T-cell (primary cell): ENCODE results near the gene CHRNA3. TPM values are rescaled to one million over a fixed set of nuclear protein-coding genes. Genes with fewer than 3 reads are reported as not detected.
"Not testable (repeated sequence)": the region's sequence is repeated elsewhere in the genome, so short reads cannot be mapped to it uniquely, and the experiment has no call there.

ENCODE experiments used
- ATAC-seq, 4 experiments: fragments of 200-7000 bp in 3 of 4; fragments of 150-1000 bp in 1 of 4; cut with Tn5 transposase; replicated peaks in 1 of 4; 1 replicate in 3 of 4; 2 replicates in 1 of 4; pipeline ENCODE4 v1.10.0; 2021; ENCODE audit warnings: moderate library complexity in 3 of 4, mild to moderate bottlenecking in 2 of 4, moderate number of reproducible peaks in 1 of 4
- CTCF ChIA-PET, 2 donors: fragments of 300-600 bp; sonication (Branson Sonifier 250); formaldehyde crosslinking; loops; one replicate each; lab custom pipeline; 2022; ENCODE audit warnings: antibody characterized with exemption in 2 of 2; lab: Charles Lee
- POLR2A ChIA-PET, 2 donors: fragments of 300-600 bp; sonication (Branson Sonifier 250); formaldehyde crosslinking; loops; one replicate each; lab custom pipeline; 2022; ENCODE audit warnings: antibody characterized with exemption in 2 of 2; lab: Charles Lee
- DNase-seq, 35 experiments: peaks; one replicate each; pipeline versions ENCODE4 v3.0.0 to v3.0.0-alpha.2; 2013 to 2023
- H3K27ac ChIP-seq: one replicate; pipeline ENCODE4 v1.5.1; 2013; ENCODE audit warnings: low read length
- H3K27me3 ChIP-seq, 2 experiments: replicated peaks in 1 of 2; 1 replicate in 1 of 2; 2 replicates in 1 of 2; pipeline versions ENCODE4 v1.6.1 to v1.7.0; 2013; ENCODE audit warnings: low read length in 1 of 2, mixed read lengths in 1 of 2; ENCODE audit not compliant: control insufficient read depth in 2 of 2, insufficient read depth in 2 of 2; ENCODE audit errors: extremely low read depth in 1 of 2
- H3K36me3 ChIP-seq, 2 donors: 1 replicate in 1 of 2; 2 replicates in 1 of 2; pipeline versions ENCODE4 v1.6.1 to v1.7.0; 2013; ENCODE audit warnings: low read length in 1 of 2; ENCODE audit not compliant: control insufficient read depth in 2 of 2, insufficient read depth in 1 of 2; ENCODE audit errors: extremely low read depth in 1 of 2
- H3K4me1 ChIP-seq, 2 experiments: 1 replicate in 1 of 2; 2 replicates in 1 of 2; pipeline versions ENCODE4 v1.6.1 to v1.7.0; 2013; ENCODE audit warnings: low read length in 2 of 2, mixed read lengths in 1 of 2; ENCODE audit not compliant: insufficient read depth in 2 of 2, control insufficient read depth in 1 of 2; ENCODE audit errors: extremely low read depth in 1 of 2
- H3K4me3 ChIP-seq, 2 donors: 1 replicate in 1 of 2; 2 replicates in 1 of 2; pipeline versions ENCODE4 v1.5.1 to v1.7.0; 2013; ENCODE audit warnings: mild to moderate bottlenecking in 2 of 2, low read length in 1 of 2, moderate library complexity in 1 of 2; ENCODE audit not compliant: control insufficient read depth in 1 of 2; ENCODE audit errors: extremely low read depth in 1 of 2
- H3K9me3 ChIP-seq: 2 replicates; pipeline ENCODE4 v1.7.0; 2013
- H3K27ac Mint-ChIP-seq, 2 donors: one replicate each; pipeline ENCODE4 v1.8.0; 2020 to 2021; ENCODE audit warnings: mild to moderate bottlenecking in 2 of 2, mixed read lengths in 2 of 2
- H3K27me3 Mint-ChIP-seq, 2 donors: one replicate each; pipeline ENCODE4 v1.8.0; 2021 to 2022; ENCODE audit warnings: mixed read lengths in 2 of 2
- H3K36me3 Mint-ChIP-seq: one replicate; pipeline ENCODE4 v1.8.0; 2021; ENCODE audit warnings: mixed read lengths
- H3K4me1 Mint-ChIP-seq, 3 donors: one replicate each; pipeline ENCODE4 v1.8.0; 2020 to 2022; ENCODE audit warnings: mixed read lengths in 3 of 3, mild to moderate bottlenecking in 1 of 3
- H3K4me3 Mint-ChIP-seq, 3 donors: one replicate each; pipeline ENCODE4 v1.8.0; 2020 to 2022; ENCODE audit warnings: mild to moderate bottlenecking in 3 of 3, mixed read lengths in 3 of 3, moderate library complexity in 3 of 3
- H3K9me3 Mint-ChIP-seq, 3 donors: one replicate each; pipeline ENCODE4 v1.8.0; 2020 to 2022; ENCODE audit warnings: mixed read lengths in 3 of 3
- WGBS: methylation state at CpG from one replicate; pipeline ENCODE4 v1.1.5; 2013; ENCODE audit warnings: missing lambda C conversion rate; ENCODE audit not compliant: insufficient coverage; 5-methylcytosine and 5-hydroxymethylcytosine counted together
- total RNA-seq, 35 experiments: library from RNA in 6 of 35; stranded (reverse) in 6 of 35; fragments of 120-200 nt in 1 of 35; gene quantifications; one replicate each; pipeline versions ENCODE4 v1.2.1 to v1.2.4 and lab custom pipeline; 2013 to 2026

The CHRNA3 gene
- total RNA-seq, 5 donors from 2014 or later (not counting 1 experiment from before 2014, with no cell fraction given) = not detected

GRCh38 chr15:78615151-78615589 is 5.6 kb downstream of the CHRNA3 start:
- H3K9me3 Mint-ChIP-seq = no peaks in the 10 kb centered on the region
- POLR2A ChIA-PET = no interaction called here
- no peaks in the 10 kb centered on the region for H3K36me3 ChIP-seq
- ATAC-seq = no peak
- no peak overlapping the region for H3K27ac ChIP-seq
- H3K9me3 ChIP-seq = no peaks in the 10 kb centered on the region
- CTCF ChIA-PET = interaction anchor here (0.7 to 1.1 kb wide), 3 partner anchors 11 to 95 kb away, joined by 3 to 8 read pairs (median 5); no protein-coding TSS in a partner anchor
- H3K4me1 Mint-ChIP-seq = peaks cover 0 to 5% (median 4%) of the 10 kb centered on the region in 3 donors
- WGBS = 100% methylated on average over 1 of the region's 3 CpGs
- peaks cover 14 to 18% of the 10 kb centered on the region in 2 donors for H3K27me3 Mint-ChIP-seq
- H3K27me3 ChIP-seq = peaks cover 3 to 22% of the 10 kb centered on the region in 2 experiments
- H3K4me3 Mint-ChIP-seq = no peak overlapping the region
- H3K27ac Mint-ChIP-seq = no peak overlapping the region
- no peak overlapping the region for H3K4me3 ChIP-seq
- no peaks in the 10 kb centered on the region for H3K36me3 Mint-ChIP-seq
- peaks cover 0 to 4% of the 10 kb centered on the region in 2 experiments for H3K4me1 ChIP-seq
- no peak for DNase-seq

GRCh38 chr15:78614021-78614420 is 6.8 kb downstream of the CHRNA3 start:
- no peak overlapping the region for H3K27ac ChIP-seq
- peaks cover 1 to 10% of the 10 kb centered on the region in 2 experiments for H3K27me3 ChIP-seq
- DNase-seq (no peak), ATAC-seq (no peak)
- no peaks in the 10 kb centered on the region for H3K36me3 Mint-ChIP-seq
- ChIA-PET CTCF (no interaction called here), POLR2A (no interaction called here)
- WGBS = no CpG with 5 or more reads among the region's 3 CpGs
- H3K9me3 ChIP-seq = no peaks in the 10 kb centered on the region
- no peaks in the 10 kb centered on the region for H3K4me1 ChIP-seq
- no peak overlapping the region for H3K27ac Mint-ChIP-seq
- H3K9me3 Mint-ChIP-seq = no peaks in the 10 kb centered on the region
- no peak overlapping the region for H3K4me3 ChIP-seq
- peaks cover 8 to 9% of the 10 kb centered on the region in 2 donors for H3K27me3 Mint-ChIP-seq
- no peaks in the 10 kb centered on the region for H3K36me3 ChIP-seq
- H3K4me3 Mint-ChIP-seq = no peak overlapping the region
- peaks cover 0 to 5% (median 4%) of the 10 kb centered on the region in 3 donors for H3K4me1 Mint-ChIP-seq

- no CpG with 5 or more reads among the region's 3 CpGs for WGBS
- H3K4me3 ChIP-seq, H3K4me1 Mint-ChIP-seq, H3K36me3 ChIP-seq, H3K27me3 ChIP-seq, H3K27ac ChIP-seq, POLR2A ChIA-PET, H3K4me1 ChIP-seq, ATAC-seq, H3K9me3 Mint-ChIP-seq, H3K4me3 Mint-ChIP-seq, DNase-seq, CTCF ChIA-PET, H3K27ac Mint-ChIP-seq, H3K9me3 ChIP-seq, H3K36me3 Mint-ChIP-seq: not testable (repeated sequence)
- H3K27me3 Mint-ChIP-seq = peaks cover 0 to 31% of the 10 kb centered on the region in 2 donors
Measured at GRCh38 chr15:78609551-78609950, 11.2 kb downstream of the CHRNA3 start.

GRCh38 chr15:78605680-78606079 is 15.1 kb downstream of the CHRNA3 start:
- Histone ChIP-seq H3K4me1 (no peaks in the 10 kb centered on the region), H3K27me3 (peaks cover 0 to 19% of the 10 kb centered on the region in 2 experiments), H3K4me3 (no peak overlapping the region), H3K36me3 (no peaks in the 10 kb centered on the region), H3K27ac (no peak overlapping the region), H3K9me3 (no peaks in the 10 kb centered on the region)
- Mint-ChIP-seq H3K4me3 (no peak overlapping the region), H3K27me3 (peaks cover 12 to 52% of the 10 kb centered on the region in 2 donors), H3K36me3 (no peaks in the 10 kb centered on the region), H3K4me1 (no peaks in the 10 kb centered on the region), H3K9me3 (peaks cover 0 to 3% (median 0%) of the 10 kb centered on the region in 3 donors), H3K27ac (no peak overlapping the region)
- ChIA-PET POLR2A (no interaction called here), CTCF (no interaction called here)
- no peak for DNase-seq
- 85% methylated on average over 2 of the region's 4 CpGs for WGBS
- no peak for ATAC-seq

- 84% methylated on average over 5 of the region's 5 CpGs for WGBS
- no peak overlapping the region for H3K27ac Mint-ChIP-seq
- H3K9me3 ChIP-seq = no peaks in the 10 kb centered on the region
- no peak overlapping the region for H3K27ac ChIP-seq
- H3K4me3 Mint-ChIP-seq = no peak overlapping the region
- no peak overlapping the region for H3K4me3 ChIP-seq
- H3K9me3 Mint-ChIP-seq = peaks cover 0 to 3% (median 0%) of the 10 kb centered on the region in 3 donors
- ChIA-PET POLR2A (no interaction called here), CTCF (interaction anchor here in 1 of 2 donors (0.6 kb wide), 1 partner anchor 403 kb away, joined by 4 read pairs; no protein-coding TSS in a partner anchor)
- DNase-seq (no peak), ATAC-seq (no peak)
- H3K27me3 ChIP-seq = peaks cover 0 to 19% of the 10 kb centered on the region in 2 experiments
- H3K27me3 Mint-ChIP-seq = peaks cover 12 to 52% of the 10 kb centered on the region in 2 donors
- no peaks in the 10 kb centered on the region for H3K4me1 Mint-ChIP-seq
- no peaks in the 10 kb centered on the region for H3K36me3 Mint-ChIP-seq
- no peaks in the 10 kb centered on the region for H3K4me1 ChIP-seq
- H3K36me3 ChIP-seq = no peaks in the 10 kb centered on the region
Measured at GRCh38 chr15:78605201-78605600, 15.6 kb downstream of the CHRNA3 start.

GRCh38 chr15:78604420-78604819 is 16.4 kb downstream of the CHRNA3 start:
- Histone ChIP-seq H3K36me3 (no peaks in the 10 kb centered on the region), H3K9me3 (no peaks in the 10 kb centered on the region), H3K27me3 (peaks cover 0 to 22% of the 10 kb centered on the region in 2 experiments), H3K4me1 (no peaks in the 10 kb centered on the region), H3K4me3 (no peak overlapping the region), H3K27ac (no peak overlapping the region)
- CTCF ChIA-PET = no interaction called here
- Mint-ChIP-seq H3K27me3 (peaks cover 12 to 50% of the 10 kb centered on the region in 2 donors), H3K36me3 (no peaks in the 10 kb centered on the region), H3K9me3 (peaks cover 0 to 3% (median 0%) of the 10 kb centered on the region in 3 donors), H3K4me1 (no peaks in the 10 kb centered on the region), H3K27ac (no peak overlapping the region), H3K4me3 (no peak overlapping the region)
- POLR2A ChIA-PET = no interaction called here
- ATAC-seq (no peak), DNase-seq (no peak)
- no CpG with 5 or more reads among the region's 2 CpGs for WGBS
